Fibroblast of the conjunctiva (primary cell): ENCODE results near the gene GRIFIN.

ENCODE experiments used
- DNase-seq: peaks from one replicate; pipeline ENCODE4 v3.0.0-alpha.2; 2010; ENCODE audit warnings: low read depth

Gene GRIFIN

GRCh38 chr7:2512713-2513112 is 36.5 kb upstream of the GRIFIN start:
- no peak for DNase-seq

DNA sequence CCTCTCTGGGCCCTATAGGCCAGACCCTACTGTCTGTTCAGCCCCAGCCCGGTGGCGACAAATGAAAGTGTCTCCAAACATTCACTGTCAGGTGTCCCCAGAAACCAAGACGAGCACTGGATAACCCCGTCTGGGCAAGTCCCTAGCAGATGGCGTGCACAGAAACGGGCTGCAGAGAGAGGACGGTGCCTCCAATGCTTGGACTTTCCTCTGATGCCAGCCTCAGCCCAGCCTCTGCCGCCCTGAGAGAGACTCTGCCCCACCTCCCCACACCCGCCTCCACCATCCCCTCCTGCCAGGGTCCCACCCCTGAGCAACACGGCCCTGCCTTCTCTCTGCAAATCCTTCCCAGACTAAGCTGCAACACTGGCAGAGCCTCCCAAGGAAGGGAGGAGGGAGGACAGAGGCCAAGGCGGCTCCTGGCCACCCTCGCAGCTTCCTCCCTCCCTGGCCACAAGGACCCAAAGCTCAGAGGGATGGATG is 36.0 kb upstream of the GRIFIN start:
- DNase-seq: no peak

DNA sequence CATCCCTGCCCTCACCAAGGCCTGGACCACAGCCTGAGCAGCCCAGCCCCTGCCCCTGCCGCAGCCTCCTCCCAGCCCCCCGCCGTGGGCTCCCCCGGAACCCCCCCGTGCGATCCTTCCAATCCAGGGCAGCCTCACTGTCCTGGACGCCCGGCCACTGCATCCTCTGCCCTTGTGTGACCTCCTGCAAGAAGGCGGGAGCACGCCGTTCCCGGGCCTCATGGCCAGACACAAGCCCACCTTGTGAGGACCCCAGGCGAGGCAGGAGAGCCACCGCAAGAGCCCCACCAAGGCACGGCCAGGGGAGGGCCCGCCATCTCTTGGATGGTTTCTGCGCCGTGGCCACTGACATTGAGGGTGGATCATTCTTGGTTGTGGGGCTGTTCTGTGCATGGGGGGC is 35.6 kb upstream of the GRIFIN start:
- DNase-seq: no peak

DNA sequence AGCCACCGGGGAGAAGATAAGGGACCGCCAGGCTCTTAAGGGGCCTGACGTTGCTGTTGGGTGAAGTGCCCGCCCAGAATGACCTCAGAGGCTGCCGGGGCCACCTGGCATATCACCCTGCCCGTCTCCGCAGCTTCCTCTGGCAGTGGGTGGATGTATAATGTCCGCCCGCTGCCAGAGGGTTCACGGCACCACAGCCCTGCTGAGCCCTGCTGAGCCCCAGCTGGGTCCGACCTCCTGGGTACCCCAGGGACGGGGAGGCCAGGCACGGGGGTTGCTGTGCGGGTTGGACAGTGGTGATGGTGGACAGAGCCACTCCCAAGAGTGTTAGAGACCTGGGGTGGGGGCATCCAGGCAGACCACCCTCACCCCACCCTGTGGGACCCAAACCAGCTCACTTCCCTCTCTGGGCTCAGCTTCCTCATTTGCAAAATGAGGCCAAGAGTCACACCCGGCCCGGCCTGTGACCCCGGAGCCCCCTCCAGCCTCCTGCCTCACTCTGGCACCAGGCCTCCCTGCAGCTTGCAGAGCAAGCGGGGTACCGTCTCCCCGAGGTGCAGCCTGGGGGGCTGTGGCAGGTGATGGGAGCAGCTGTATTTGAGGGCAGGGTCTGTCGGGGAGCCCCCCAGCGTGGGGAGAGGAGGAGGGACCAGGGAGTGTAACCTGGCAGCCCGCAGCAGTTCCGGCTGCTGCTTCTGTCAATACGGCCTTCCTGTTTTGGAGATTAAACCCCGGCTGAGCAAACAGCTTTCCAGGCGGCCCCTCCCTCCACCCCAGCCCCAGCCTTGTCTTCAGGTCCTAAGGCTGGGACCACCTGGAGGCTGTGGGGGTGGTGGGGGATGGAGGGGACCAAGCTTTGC is 34.9 kb upstream of the GRIFIN start:
- DNase-seq: no peak

DNA sequence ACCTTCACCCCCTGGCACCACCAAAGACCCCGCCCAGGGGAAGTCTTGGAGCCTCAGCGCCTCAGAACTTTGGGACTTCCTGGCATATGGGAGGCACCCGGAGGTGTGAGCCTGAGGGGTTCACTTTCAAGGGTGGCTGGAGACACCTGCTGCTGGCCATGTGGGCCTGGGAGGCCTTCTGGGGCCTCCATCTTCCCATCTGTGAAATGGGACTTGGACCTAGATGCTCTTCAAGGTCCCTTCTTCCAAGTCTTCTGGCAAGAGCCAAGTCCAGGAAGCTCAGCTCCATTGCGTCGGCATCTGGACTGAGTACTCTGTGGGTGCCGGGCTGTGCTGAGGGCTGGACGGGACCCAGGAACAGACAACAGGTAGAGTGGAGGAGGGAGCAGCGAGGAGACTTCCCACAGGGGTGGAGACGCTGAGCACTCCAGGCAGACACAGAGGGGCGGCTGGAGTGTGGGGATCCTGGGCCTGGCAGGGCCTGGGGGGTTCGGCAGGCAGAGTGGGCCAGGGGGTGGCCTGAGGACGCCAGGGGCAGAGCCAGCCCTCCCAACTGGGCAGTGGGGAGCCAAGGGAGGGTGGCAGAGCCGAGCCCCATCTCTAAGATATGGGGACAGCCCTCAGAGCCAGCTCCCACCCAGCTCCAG is 34.1 kb upstream of the GRIFIN start:
- DNase-seq: no peak

GRCh38 chr7:2509298-2509906 is 33.2 kb upstream of the GRIFIN start:
- no peak for DNase-seq

DNA sequence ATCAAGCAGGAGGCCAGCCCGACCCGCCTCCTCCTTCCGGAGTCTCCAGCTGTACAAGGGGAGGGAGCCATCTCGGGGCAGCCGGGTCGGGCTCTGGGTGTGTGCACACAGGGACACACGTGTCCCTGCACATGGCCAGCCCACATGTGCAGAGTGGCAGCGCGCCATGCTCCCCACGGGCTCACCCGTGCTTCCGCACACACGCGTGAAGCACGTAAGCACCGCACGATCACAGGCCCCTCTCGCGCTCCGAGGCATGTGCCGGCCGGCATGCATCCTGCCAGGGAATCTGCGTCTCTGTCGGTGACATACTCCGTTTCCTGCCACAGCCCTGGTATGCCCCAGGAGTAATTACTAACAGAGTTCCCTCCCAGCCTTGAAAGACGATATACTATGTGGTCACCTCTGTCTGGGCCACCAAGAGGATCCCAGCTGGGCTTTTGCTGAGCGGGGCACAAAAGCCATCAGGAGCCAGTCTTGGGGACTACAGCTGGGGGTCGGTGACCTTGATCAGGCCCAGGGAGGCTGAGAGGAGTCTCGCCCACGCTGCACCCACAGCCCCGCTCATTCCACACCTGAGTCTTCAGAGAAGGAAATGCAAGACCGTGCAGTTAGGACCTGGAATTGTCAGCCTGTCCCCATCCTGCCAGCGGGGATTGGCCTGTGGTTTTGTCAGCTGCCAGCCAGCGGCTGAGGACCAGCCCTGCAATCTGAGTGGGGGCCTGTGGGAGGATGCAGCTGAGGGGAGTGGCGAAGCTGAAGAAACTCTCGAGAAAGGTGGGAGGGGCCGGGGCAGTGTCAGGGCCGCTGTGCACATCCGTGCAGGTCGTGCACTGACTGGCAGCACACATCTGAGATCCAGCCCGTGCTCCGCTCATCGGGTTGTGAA is 32.4 kb upstream of the GRIFIN start:
- DNase-seq: no peak

- DNase-seq: no peak
Measured at GRCh38 chr7:2507917-2508306, 31.7 kb upstream of the GRIFIN start.

DNA sequence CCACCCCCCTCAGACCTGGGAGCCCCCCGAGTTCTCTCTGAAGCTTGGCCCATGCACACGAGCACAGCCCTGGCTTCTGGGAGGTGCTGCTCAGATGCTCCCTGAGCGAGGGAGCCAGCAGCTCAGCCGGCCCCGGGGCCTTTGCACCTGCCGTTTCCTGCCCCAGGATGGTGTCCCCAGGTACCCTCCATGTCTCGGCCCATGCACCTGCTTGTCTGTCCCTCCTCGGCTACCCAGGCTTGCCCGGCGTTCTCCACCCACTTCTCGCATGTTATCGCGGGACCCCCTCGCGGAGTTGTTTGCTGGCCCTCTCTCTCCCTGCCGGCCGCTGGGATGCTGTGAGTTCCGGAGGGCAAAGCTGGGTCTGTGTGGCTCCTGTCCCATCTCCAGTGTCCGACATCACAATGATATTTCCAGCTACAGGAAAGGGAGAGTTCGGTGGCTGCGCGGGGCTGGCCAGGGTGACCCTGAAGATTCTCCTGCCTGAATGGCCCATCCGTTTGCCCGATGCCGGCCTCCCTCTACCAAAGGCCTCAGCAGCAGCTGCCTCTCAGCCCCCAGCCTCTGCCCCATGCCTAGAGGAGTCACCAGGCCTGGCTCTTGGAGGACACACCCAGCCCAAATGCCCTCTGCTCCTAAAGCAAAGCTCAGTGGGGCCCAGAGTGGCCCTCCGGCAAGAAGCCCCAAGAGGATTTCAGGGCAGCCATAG is 31.2 kb upstream of the GRIFIN start:
- no peak for DNase-seq

- DNase-seq: no peak
Measured at GRCh38 chr7:2505401-2505800, 29.2 kb upstream of the GRIFIN start.

- no peak for DNase-seq
Measured at GRCh38 chr7:2504889-2505375, 28.7 kb upstream of the GRIFIN start.

DNA sequence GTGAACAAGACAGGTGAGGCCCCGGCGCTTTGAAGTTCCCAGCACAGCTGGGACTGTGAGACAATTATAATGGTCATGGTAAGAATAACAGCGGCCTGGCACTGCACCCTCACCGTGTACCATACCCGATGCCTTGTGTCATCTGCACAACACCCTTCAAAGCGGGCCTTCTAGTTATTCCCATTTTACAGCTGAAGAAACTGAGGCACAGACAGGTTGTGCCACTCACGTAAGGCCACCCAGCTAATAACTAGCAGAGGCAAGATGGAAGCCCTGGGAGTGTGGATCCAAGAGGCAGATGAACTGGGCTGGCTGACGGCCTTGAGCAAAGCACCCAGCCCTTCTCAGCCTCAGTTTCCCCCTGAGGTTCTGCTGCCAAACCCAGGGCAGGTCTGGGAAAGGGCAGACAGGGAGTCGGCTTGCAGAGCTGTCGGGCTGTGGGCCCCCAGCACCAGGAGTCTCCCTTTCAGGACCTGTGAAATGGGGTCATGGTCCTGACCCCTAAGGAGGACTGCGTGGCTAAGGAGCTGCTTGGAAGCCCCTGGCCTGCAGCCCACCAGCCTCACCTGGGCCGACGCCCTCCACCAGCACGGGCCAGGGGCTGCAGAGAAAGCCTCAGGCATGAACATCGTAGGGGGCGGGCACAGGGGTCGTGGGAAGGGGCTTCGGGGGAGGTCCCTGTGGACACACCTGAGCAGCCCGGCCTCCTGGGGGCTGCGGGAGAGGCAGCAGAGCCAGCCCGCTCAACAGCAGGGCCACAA is 28.1 kb upstream of the GRIFIN start:
- no peak for DNase-seq

GRCh38 chr7:2503056-2503941 is 27.1 kb upstream of the GRIFIN start:
- DNase-seq: no peak

- DNase-seq: no peak
Measured at GRCh38 chr7:2502647-2502966, 26.4 kb upstream of the GRIFIN start.

- no peak for DNase-seq
Measured at GRCh38 chr7:2501947-2502646, 25.9 kb upstream of the GRIFIN start.

- DNase-seq: no peak
Measured at GRCh38 chr7:2500701-2501100, 24.5 kb upstream of the GRIFIN start.

GRCh38 chr7:2499719-2500430 is 23.7 kb upstream of the GRIFIN start:
- DNase-seq: no peak

DNA sequence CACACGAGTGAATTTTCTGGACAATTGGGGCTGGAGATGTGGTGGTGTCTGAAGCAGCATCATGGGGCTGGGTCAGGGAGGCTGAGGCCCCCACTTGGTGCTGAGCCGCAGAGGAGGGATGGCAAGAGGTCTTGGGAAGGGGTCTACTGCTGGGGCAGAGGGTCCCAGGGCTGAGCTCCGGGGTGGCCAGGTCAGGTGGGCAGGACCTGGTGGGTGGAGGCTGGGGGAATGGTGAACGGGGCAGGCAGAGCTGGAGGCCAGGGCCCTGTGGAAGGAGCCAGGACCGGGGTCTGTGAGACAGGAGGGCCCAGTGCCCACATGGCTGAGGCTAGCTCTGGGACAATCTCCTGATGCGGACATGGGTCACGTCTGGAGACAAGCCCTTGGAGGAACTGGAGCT is 23.0 kb upstream of the GRIFIN start:
- no peak for DNase-seq
